Panc1 (cell line): ENCODE results near the gene EYS. TPM values are rescaled to one million over a fixed set of nuclear protein-coding genes. Genes with fewer than 3 reads are reported as not detected.

Experiments used
- ATAC-seq: fragments of 200-7000 bp; cut with Tn5 transposase; 2 replicates; pipeline ENCODE4 v1.9.1; 2020; ENCODE audit warnings: mild to moderate bottlenecking, moderate library complexity
- BruUV-seq: library from RNA; stranded (reverse); fragments of 400-500 nt; replicated peaks from 2 replicates; lab custom pipeline; 2021; lab: Mats Ljungman, UMichigan
- CTCF ChIA-PET: fragments of 300-600 bp; sonication (Branson Sonifier 250); formaldehyde crosslinking; loops from one replicate; lab custom pipeline; 2022; ENCODE audit warnings: antibody characterized with exemption; lab: Charles Lee
- POLR2A ChIA-PET: fragments of 300-600 bp; sonication (Branson Sonifier 250); formaldehyde crosslinking; loops from one replicate; lab custom pipeline; 2022; ENCODE audit warnings: antibody characterized with exemption; lab: Charles Lee
- DNase-seq: peaks from one replicate; pipeline ENCODE4 v3.0.0-alpha.2; 2010; ENCODE audit warnings: low read depth, low spot score
- H3K27ac ChIP-seq: 2 replicates; pipeline ENCODE4 v1.5.1; 2011; ENCODE audit warnings: mild to moderate bottlenecking, low read length, inconsistent platforms
- H3K27me3 ChIP-seq: fragments of 200-500 bp; sonication (Bioruptor generic); 2 replicates; pipeline ENCODE4 v1.6.0; 2014; ENCODE audit warnings: low read length, inconsistent platforms; ENCODE audit not compliant: control insufficient read depth, insufficient read depth
- H3K36me3 ChIP-seq: fragments of 200-500 bp; sonication (Bioruptor generic); 2 replicates; pipeline ENCODE4 v1.5.1; 2014; ENCODE audit warnings: inconsistent platforms, mild to moderate bottlenecking, low read length, moderate library complexity; ENCODE audit not compliant: control insufficient read depth, insufficient read depth
- H3K4me1 ChIP-seq: 2 replicates; pipeline ENCODE4 v1.5.1; 2011; ENCODE audit warnings: inconsistent platforms, mild to moderate bottlenecking, low read length, moderate library complexity; ENCODE audit not compliant: control insufficient read depth, insufficient read depth
- H3K4me3 ChIP-seq, 2 experiments: 2 replicates each; pipeline ENCODE4 v1.5.1; 2011 to 2012; ENCODE audit warnings: low read depth in 2 of 2, low read length in 2 of 2, mild to moderate bottlenecking in 2 of 2, inconsistent platforms in 1 of 2, moderate library complexity in 1 of 2
- H3K9me3 ChIP-seq: fragments of 200-500 bp; sonication (Bioruptor generic); 2 replicates; pipeline ENCODE4 v1.5.1; 2014; ENCODE audit warnings: low read depth, mild to moderate bottlenecking, inconsistent platforms, low read length, moderate library complexity; ENCODE audit not compliant: control insufficient read depth, insufficient read depth
- CTCF ChIP-seq: fragments of 450-650 bp; IDR thresholded peaks from 2 replicates; pipeline ENCODE4 v1.5.1; 2017; ENCODE audit warnings: mild to moderate bottlenecking
- POLR2AphosphoS5 ChIP-seq: IDR thresholded peaks from 2 replicates; pipeline ENCODE4 v1.6.1; 2012; ENCODE audit warnings: mild to moderate bottlenecking, low read depth, low read length, moderate library complexity
- REST ChIP-seq, 2 experiments: IDR thresholded peaks; 2 replicates each; pipeline ENCODE4 v1.6.1; 2011 to 2012; ENCODE audit warnings: low read depth in 2 of 2, control low read depth in 1 of 2, low read length in 1 of 2, mild to moderate bottlenecking in 1 of 2, moderate library complexity in 1 of 2; ENCODE audit not compliant: insufficient read depth in 1 of 2
- SIN3A ChIP-seq: IDR thresholded peaks from 2 replicates; pipeline ENCODE4 v1.6.1; 2012; ENCODE audit warnings: low read depth, mild to moderate bottlenecking, low read length, moderate library complexity, borderline replicate concordance; ENCODE audit not compliant: insufficient read depth
- TCF7L2 ChIP-seq: IDR thresholded peaks from 2 replicates; pipeline ENCODE4 v1.6.1; 2011; ENCODE audit warnings: mild to moderate bottlenecking, low read depth, low read length, inconsistent platforms
- in situ Hi-C: cut with HindIII; loops from 2 replicates; pipeline ENCODE4 v1.10.0; 2016; ENCODE audit warnings: low sequenced_read_pairs, low pct_unique_long_range_greater_than_20kb
- intact Hi-C: fragments of 100-400 bp; cut with micrococcal nuclease; formaldehyde crosslinking; loops from one replicate; pipeline ENCODE4 v1.10.0; 2022; ENCODE audit not compliant: unreplicated experiment
- total RNA-seq: library from RNA; stranded (reverse); gene quantifications from one replicate; pipeline ENCODE4 v1.2.1, GENCODE V29; 2021; ENCODE audit not compliant: unreplicated experiment

The EYS gene
- total RNA-seq, 1 experiment from 2014 or later: not detected

- intact Hi-C loops (no loop called here), in situ Hi-C loops (no loop called here)
- DNase-seq (no peak), ATAC-seq (no peak)
- H3K27ac ChIP-seq: no peak overlapping the region
- no peaks in the 10 kb centered on the region for H3K4me1 ChIP-seq
- no peak overlapping the region for H3K4me3 ChIP-seq
- no peaks in the 10 kb centered on the region for H3K9me3 ChIP-seq
- BruUV-seq: no TSS peak
- ChIA-PET POLR2A (no interaction called here), CTCF (no interaction called here)
- H3K36me3 ChIP-seq: no peaks in the 10 kb centered on the region
- TF ChIP-seq SIN3A (no peak), CTCF (no peak; the same call in 1 of the 2 replicates)
- H3K27me3 ChIP-seq: no peaks in the 10 kb centered on the region
These were observed 1708.0 kb downstream of the EYS start for GRCh38 chr6:63998991-63999390.

GRCh38 chr6:63997734-63998133 lies 1709.3 kb downstream of the EYS start:
- ChIA-PET CTCF (no interaction called here), POLR2A (interaction anchor here (0.7 kb wide), 1 partner anchor 50 kb away, joined by 3 read pairs; no protein-coding TSS in a partner anchor)
- BruUV-seq: no TSS peak
- DNase-seq: no peak
- Histone ChIP-seq H3K27me3 (no peaks in the 10 kb centered on the region), H3K36me3 (no peaks in the 10 kb centered on the region), H3K4me1 (no peaks in the 10 kb centered on the region), H3K27ac (no peak overlapping the region), H3K4me3 (no peak overlapping the region), H3K9me3 (no peaks in the 10 kb centered on the region)
- no peak for TF ChIP-seq SIN3A
- no peak for TF ChIP-seq CTCF
- no peak for TF ChIP-seq POLR2AphosphoS5
- TF ChIP-seq TCF7L2: no peak
- TF ChIP-seq REST (IDR thresholded peaks at IDR 0.05; ENCODE audit: insufficient read depth in 1 of 2, low read depth in 2 of 2, low read length in 1 of 2): no peak
- in situ Hi-C loops: no loop called here
- intact Hi-C loops: no loop called here
- ATAC-seq: no peak
